HL-60 (cell line): ENCODE results near the gene IPO11.
A peak's percentile ranks its signal among the peaks of the same experiment; 100 is the strongest.

Experiments
- DNase-seq, 2 experiments: peaks; one replicate each; pipeline ENCODE4 v3.0.0-alpha.2; 2010 to 2020; ENCODE audit warnings: low read depth in 1 of 2, low spot score in 1 of 2
- H3K27ac ChIP-seq: fragments of 250-450 bp; sonication (Bioruptor Pico); replicated peaks from 2 replicates; pipeline ENCODE4 v1.5.1; 2020; ENCODE audit warnings: mild to moderate bottlenecking, moderate library complexity
- H3K27me3 ChIP-seq: fragments of 250-450 bp; sonication (Bioruptor Pico); 2 replicates; pipeline ENCODE4 v1.5.1; 2021; ENCODE audit warnings: mild to moderate bottlenecking, moderate library complexity; ENCODE audit not compliant: insufficient read depth, poor library complexity, severe bottlenecking
- H3K4me3 ChIP-seq: replicated peaks from 2 replicates; pipeline ENCODE4 v1.5.1; 2011; ENCODE audit warnings: mild to moderate bottlenecking, control low read depth, low read length; ENCODE audit not compliant: insufficient read depth
- CTCF ChIP-seq: IDR thresholded peaks from one replicate; pipeline ENCODE4 v1.5.1; 2011; ENCODE audit warnings: low read length, control low read depth, inconsistent platforms; ENCODE audit not compliant: insufficient read depth
- GABPA ChIP-seq: IDR thresholded peaks from 2 replicates; pipeline ENCODE4 v1.6.1; 2012; ENCODE audit warnings: low read depth
- POLR2AphosphoS5 ChIP-seq: IDR thresholded peaks from 2 replicates; pipeline ENCODE4 v1.6.1; 2012; ENCODE audit warnings: low read depth
- REST ChIP-seq: IDR thresholded peaks from 2 replicates; pipeline ENCODE4 v1.6.1; 2012; ENCODE audit warnings: low read depth; ENCODE audit not compliant: insufficient replicate concordance
- SPI1 ChIP-seq: IDR thresholded peaks from 2 replicates; pipeline ENCODE4 v1.6.1; 2012; ENCODE audit warnings: low read depth, mild to moderate bottlenecking, borderline replicate concordance

The IPO11 gene

GRCh38 chr5:62431735-62432620 is 19.4 kb downstream of the IPO11 start:
- TF ChIP-seq CTCF (no peak), SPI1 (no peak), POLR2AphosphoS5 (no peak), GABPA (no peak), REST (no peak)
- peak overlapping the region; percentile 84 for H3K27ac ChIP-seq
- H3K27me3 ChIP-seq, result no peaks in the 10 kb centered on the region
- H3K4me3 ChIP-seq, result no peak overlapping the region
- peak in 1 of 2 experiments; percentile 65 for DNase-seq

- peak in 1 of 2 experiments; percentile 32 for DNase-seq
- no peaks in the 10 kb centered on the region for H3K27me3 ChIP-seq
- TF ChIP-seq CTCF, result no peak
- TF ChIP-seq POLR2AphosphoS5, result no peak
- no peak for TF ChIP-seq SPI1
- TF ChIP-seq REST, result no peak
- no peak for TF ChIP-seq GABPA
Measured at GRCh38 chr5:62432621-62433064, 20.1 kb downstream of the IPO11 start.

GRCh38 chr5:62448528-62448927 is 36.0 kb downstream of the IPO11 start:
- no peak for DNase-seq
- H3K27me3 ChIP-seq, result no peaks in the 10 kb centered on the region
- no peak overlapping the region for H3K27ac ChIP-seq
- H3K4me3 ChIP-seq, result no peak overlapping the region
- TF ChIP-seq POLR2AphosphoS5 (no peak), SPI1 (no peak), REST (no peak), CTCF (no peak), GABPA (no peak)

More at GRCh38 chr5:62432621-62433064, 20.1 kb downstream of the IPO11 start:
- Histone ChIP-seq H3K4me3 (no peak overlapping the region), H3K27ac (peak overlapping the region; percentile 84)
